HG02852 (cell line): ENCODE results near the gene PPM1F.
"Not testable (repeated sequence)": the region's sequence is repeated elsewhere in the genome, so short reads cannot be mapped to it uniquely, and the experiment has no call there.

Source experiments
- ATAC-seq: cut with Tn5 transposase; IDR thresholded peaks from one replicate; pipeline ENCODE4 v1.9.1; 2021; ENCODE audit warnings: mild to moderate bottlenecking, moderate library complexity; ENCODE audit not compliant: unreplicated experiment

Gene PPM1F

DNA sequence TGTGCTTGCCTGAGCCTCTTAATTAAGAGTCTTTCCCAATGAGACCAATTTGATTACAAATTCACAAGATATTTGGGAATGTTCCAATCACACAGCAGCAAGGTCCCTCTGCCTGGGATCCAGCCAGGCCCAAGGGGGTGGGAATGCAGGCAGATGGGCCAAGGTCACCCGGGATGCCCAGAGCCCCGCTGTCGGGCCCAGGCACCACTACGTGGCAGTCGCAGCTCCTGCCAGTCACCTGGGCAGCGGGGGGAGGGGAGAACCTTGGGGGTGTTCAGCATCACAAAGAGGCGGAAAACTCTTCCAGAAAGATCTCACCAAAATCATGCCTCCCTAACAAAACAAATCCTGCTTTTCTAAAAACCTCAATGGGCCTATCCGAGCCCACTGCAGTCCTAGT lies 30.9 kb downstream of the PPM1F start:
- ATAC-seq, result no peak

DNA sequence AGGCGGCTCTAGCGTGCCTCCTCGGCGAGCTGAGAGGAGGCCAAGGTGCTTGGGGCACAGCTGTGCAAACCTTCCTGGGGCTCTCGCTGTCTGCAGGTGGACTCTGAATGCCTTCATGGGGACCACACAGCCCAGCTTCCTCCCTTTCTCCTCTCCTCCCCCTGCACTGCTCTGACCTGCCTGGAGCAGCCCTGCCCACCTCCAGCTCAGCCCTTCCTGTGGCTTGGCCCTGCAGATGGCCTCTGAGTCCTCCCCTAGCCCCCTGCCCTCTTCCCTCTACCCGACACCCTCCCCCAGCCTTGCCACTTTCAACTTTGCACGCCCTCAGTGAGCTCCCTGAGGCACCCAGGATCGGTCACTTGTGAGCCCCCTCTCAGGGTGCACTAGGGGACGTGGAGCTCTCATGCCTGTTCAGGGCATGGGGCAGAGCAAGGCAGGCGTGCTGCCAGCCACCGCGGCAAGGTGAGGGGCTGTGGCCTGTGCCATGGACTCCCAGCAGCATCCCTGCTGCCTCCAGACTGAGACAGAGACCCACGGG lies 31.4 kb downstream of the PPM1F start:
- ATAC-seq, result no peak

DNA sequence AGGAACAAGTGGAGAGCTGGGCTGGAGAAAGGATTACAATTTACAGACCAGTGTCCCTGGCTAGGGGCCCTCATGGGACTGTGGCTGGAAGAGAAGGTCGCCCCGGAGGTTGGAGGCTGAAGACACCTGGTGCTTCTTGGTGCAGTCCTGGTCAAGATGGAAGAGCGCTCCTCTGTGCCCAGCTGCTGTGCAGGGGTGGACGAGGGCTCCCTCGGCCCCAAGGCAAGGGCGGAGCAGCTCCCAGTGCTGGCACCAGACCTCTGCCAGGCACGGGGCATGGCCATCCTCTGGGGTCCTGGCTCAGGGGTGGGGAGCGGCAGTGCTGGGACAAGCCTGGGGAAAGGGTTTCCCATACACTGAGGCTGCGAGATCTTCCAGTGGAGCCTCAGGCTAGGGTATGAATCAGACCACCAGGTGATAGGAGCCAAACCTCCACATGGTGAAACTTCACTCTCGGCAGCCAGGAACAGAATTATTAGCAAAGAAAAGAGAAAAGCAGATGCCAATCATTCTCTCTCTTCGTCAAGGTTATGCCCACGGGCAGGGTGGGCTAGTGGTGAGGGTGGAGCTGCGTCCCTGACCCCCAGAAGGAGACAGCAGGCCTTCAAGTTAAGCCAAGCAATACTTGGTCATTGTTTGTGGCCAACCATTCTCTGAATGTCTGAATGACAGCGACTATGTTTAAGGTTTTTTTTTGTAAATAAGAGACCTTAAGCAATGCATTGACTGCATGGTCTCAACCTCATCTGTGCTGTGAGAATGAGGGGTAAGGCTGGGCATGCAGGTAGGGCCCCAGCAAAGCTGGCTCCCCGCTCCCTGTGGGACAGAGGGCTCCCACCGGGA lies 32.1 kb downstream of the PPM1F start:
- ATAC-seq, result no peak

DNA sequence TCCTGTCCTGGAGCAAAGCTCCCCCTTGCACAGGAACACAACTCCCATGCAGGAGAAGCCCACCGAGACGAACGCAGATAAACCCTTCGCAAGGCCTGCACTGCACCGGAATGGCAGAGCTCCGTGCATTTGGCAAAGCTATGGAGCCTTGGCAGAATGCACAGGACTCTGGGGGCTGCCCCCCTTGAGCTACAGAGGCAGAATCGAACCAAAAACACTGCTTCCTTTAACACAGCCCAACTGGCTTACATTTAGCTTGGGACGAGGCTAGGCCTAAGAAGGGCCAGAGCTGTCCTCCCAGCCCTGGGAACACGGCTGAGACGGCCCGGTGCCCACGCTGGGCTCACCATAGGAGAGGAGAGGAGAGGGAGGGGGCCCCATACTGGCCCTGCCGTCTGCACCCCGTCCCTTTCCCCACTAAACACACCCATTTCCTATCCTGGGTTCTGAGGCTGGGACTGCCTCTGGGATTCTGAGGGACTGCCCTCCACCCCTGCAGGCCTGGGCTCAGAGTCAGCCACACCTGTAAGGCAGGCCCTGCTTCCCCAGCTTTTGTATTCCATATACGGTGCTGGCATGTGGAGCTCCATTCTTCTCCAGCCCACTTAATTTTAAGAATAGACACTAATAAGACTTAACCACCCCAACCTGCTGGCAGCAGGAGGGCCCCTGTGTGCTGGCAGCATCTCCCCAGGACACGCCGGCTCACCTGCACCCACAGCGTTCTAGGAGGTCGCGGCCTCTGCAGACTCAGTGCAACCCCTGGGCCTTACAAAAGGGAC lies 32.9 kb downstream of the PPM1F start:
- no peak for ATAC-seq

DNA sequence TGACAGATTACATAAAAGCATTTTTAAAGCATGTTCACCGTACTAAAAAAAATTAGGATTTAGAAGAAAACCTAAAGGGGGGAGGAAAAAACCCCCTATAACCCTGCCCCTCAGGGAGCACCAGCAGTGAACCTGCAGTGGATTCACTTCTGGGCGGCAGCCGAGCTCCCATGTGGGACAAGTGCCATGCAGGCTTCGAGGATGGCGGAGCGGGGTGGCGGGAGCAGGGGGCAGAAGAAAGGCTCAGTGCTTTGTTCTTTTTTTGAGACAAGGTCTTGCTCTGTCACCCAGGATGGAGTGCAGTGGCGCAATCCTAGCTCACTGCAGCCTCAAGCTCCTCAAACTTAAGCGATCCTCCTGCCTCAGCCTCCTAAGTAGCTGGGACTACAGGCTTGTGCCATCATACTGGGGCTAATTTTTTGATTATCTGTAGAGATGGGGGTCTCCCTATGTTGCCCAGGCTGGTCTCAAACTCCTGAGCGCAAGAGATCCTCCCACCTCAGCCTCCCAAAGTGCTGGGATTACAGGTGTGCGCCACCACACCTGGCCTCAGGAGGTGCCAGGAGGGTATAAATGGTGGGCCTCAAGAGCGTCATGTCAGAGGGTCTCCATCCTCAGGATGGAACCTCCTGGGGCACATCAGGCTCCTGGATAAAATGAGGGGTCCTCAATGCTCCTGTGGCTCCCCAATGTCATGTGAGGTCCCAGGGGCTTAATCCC lies 34.0 kb downstream of the PPM1F start:
- ATAC-seq, result no peak

DNA sequence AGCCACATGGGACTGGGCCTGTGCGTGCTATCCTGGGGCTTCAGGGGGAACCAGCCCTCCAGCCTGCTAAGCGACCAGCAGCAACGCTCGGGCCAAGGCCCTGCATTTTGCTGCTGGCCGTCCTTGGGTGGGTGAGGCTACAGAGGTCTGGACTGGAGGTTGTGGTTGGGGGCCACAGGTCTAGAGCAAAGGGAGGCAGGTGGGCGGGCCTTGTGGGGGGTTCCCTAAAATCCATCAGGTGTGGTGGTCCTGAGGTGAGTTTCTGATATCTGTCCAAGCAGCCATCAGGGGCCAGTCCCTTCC lies 34.7 kb downstream of the PPM1F start:
- ATAC-seq, result no peak

DNA sequence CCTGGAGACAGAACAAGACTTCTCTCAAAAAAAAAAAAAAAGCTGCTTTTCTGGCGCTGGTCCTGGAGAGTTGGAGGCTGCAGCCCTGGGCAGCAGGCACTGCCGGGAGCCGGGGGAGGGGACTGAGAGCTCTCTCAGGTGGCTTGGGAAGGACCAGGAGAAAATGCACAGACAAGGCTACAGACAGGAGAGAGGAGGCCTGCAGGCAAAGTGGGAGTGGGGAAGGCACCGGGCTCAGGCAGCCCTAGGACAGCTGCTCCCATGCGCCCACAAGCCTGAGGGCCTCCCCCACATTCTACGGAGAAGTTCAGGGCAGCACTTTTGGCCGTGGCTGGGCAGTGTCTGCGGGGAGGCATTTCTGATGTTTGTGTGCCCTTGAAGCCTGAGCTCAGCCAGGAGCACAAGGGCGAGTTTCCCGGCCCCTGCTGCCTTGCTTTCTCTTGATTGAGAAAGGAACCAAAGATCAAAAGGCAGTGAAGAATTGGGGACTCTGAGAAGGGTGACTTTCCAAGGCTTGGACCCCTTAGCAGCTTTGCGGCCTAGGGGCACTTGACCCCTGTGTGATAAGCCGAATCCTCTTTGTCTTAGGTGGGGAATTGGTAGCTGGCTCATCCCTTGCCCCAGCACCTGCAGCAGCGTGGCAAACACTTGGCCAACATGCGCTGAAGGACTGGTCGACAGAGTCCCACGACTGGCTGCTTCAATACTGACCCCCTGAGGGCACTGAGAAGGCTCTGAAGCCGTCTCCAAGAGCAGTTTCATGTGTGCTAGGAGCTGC lies 35.3 kb downstream of the PPM1F start:
- no peak for ATAC-seq

DNA sequence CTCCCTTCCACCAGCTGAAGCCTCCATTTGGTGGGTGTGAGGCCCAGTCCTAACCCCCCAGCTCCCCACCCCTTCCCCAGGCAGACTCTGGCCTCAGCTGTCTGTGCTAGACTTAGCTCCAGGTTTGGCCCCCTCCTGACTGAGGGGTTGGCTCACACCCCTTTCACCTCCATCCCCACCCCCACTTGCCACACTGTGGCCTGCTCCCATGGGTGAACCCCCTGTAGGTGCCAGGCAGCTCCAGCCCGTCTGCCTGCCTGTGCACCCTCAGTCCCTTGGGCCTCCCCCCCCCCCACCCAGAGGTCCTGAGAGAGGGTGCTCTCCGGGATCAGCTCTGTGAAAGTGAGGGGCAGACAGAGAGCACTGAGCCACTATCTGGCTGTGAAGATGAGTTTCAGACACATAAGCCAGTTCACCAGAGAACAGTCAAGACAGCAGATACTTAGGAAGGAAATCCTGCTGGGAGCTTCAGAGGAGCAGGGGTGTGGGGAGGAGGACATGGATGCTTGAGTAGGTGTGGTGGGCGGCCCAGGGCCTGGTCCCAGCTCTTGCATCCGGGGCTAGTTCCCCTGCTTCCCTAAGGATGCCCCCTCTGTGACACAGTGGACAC lies 36.2 kb downstream of the PPM1F start:
- no peak for ATAC-seq

DNA sequence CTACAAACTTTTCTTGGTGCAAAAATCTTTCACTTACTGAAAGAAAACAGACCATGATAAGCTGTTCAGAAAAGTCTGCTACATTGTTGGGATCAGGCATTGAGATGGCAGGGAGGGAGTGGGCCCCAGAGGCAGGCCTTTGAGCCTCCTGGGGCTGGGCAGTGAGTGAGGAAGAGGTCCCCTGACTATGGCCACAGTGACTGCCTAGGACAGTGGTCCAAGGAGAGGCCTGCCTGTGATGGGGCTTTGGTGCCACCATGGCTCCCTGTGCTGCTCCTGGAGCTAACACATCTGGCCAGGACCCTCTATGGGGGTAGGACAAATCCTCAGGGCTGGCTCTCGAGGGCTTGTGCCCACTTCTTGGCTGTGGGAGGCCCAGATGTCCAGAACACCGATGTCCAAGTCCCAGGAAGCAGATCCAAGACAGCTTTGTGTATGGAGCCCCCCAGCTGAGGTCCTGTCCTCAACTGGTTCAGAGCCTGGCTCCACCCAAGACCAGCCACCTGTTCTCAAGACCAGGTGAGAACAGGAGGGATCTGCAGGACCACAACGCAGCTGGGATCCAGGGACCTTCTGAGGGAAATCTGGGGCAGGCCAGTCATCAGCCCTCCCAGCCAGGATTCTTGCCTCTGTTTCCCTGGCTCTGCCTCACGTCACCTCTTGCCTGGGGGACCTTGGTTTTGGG lies 36.9 kb downstream of the PPM1F start:
- no peak for ATAC-seq

DNA sequence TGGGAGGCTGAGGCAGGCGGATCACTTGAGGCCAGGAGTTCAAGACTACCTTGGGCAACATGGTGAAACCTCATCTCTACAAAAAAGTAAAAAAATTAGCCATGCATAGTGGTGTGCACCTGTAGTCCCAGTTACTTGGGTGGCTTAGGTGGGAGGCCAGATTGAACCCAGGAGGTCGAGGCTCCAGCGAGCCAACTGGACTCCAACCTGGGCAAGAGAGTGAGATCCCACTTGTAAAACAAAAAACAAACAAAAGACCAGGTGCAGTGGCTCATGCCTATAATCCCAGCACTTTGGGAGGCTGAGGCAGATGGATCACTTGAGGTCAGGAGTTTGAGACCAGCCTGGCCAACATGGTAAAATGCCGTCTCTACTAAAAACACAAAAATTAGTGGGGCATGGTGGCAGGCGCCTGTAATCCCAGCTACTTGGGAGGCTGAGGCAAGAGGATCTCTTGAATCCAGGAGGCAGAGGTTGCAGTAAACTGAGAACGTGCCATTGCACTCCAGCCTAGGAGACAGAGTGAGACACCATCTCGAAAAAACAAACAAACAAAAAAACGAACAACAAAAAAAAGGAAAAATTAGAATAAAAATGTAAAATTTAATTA lies 38.5 kb downstream of the PPM1F start:
- not testable (repeated sequence) for ATAC-seq

DNA sequence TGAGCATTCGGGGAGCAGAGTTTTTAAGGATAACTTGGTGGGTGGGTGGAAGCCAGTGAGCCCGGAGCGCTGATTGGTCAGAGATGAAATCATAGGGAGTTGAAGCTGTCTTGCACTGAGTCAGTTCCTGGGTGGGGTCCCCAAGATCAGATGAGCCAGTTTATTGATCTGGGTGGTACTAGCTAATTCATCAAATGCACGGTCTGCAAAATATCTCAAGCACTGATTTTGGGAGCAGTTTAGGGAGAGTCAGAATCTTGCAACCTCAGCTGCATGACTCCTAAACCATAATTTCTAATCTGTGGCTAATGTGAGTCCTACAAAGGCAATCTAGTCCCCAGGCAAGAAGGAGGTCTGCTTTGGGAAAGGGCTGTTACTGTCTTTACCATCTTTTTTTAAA lies 42.3 kb downstream of the PPM1F start:
- ATAC-seq, result not testable (repeated sequence)

DNA sequence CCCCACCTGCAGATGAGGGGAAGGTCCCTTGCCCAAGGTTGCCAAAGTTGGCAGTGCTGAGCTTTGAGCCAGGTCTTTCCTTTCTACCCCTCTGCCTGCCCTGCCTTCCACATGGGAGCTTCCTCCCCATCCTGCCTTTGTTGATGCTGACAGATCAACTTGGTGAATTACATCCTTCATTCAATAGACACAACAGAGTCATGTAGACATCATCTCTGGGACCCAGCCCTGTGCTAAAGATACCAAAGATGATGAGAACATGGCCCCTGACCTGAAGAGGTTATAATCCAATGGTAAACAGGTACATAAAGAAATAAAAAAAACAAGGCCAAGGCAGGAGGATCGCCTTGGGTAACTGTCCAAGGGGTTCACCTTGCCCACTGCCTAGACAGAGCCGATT lies 42.8 kb downstream of the PPM1F start:
- ATAC-seq, result no peak

DNA sequence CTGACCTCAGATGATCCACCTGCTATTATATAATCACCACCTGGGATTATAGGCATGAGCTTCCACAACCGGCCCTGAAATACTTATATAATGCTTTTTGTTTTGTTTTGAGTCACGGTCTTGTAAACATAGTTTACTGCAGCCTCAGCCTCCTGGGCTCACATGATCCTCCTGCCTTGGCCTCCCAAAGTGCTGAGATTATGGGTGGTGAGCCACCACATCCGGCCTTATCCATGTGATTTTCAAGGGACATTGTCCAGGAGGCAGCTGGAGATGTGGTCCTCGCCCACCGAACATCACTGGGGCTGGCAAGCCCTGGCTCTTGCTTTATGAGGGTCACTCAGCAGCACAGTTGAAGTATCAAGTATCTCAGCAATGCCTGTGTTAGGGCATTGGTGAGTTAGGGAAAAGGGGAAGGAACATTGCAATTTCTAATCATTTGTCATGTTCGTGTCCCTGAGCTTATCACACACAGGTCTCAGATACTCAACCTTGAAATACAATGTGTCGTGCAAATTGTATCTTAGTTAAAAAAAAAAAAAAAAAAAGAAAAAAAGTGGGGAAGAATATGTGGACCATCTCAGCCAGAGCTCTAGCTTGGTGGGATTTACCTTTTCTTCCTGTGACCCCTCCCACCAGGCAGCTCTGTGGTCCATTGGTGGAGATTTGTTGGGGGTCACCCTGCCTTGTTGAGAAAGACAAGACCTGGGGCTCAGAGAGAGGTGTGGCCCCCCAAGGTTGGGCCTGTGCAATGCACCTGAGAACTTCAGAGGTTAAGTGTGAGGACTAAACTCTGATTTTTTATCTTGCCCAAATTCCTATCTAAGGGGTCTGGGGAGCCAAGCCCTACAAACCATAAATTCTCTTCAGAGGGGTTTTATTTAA lies 44.8 kb downstream of the PPM1F start:
- ATAC-seq, result no peak

DNA sequence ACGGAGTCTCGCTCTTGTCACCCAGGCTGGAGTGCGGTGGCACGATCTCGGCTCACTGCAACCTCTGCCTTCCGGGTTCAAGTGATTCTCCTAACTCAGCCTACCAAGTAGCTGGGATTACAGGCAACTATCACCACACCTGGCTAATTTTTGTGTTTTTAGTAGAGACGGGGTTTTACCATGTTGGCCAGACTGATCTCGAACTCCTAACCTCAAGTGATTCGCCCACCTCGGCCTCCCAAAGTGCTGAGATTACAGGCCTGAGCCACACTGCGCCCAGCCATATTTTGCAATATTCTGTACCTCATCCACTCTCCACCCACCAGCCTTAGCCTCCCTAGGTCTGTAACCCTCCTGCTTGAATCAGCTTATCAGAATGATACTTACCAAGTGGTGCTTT lies 47.4 kb downstream of the PPM1F start:
- ATAC-seq, result not testable (repeated sequence)

DNA sequence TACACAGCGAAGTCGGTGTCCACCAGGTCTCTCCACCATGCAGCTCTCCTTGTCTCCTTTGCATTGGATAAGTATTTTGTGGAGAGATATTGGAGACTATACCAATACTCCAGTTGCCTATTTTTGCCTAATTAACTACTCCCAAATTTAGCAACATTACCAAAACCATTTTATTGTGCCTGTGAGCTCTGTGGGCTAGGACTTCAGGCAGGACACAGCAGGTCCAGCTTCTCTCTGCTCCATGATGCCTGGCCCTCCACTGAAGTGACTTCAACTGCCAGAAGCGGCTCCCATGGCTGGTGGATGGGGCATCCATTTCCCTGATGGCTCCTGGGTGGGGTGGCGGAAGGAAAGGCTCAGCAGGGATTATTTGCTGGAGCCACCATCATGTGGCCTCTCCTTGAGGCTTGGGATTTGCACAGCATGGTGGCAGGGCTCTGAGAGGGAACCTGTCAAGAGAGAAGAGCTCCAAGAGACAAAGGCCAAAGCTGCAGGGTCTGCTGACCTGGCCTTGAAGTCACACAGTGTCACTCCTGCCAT lies 48.3 kb downstream of the PPM1F start:
- no peak for ATAC-seq

DNA sequence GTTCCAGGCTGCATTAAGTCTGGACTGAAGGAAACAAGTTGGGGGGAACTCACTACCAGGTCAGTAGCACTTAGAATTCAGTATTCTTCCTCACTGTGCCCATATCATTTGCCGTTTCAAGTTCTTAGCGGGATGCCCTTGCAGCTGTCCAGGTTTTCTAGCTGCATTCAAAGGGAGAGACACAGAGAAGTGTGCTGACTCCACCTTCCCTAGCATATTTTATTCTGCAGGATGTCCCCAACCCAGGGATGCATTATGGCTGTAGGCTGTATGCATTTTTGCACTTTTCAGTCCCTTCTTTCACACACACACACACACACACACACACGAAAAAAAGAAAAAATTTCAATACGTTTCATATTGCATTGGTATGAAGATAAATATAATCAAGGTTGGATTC lies 49.4 kb downstream of the PPM1F start:
- ATAC-seq, result no peak

DNA sequence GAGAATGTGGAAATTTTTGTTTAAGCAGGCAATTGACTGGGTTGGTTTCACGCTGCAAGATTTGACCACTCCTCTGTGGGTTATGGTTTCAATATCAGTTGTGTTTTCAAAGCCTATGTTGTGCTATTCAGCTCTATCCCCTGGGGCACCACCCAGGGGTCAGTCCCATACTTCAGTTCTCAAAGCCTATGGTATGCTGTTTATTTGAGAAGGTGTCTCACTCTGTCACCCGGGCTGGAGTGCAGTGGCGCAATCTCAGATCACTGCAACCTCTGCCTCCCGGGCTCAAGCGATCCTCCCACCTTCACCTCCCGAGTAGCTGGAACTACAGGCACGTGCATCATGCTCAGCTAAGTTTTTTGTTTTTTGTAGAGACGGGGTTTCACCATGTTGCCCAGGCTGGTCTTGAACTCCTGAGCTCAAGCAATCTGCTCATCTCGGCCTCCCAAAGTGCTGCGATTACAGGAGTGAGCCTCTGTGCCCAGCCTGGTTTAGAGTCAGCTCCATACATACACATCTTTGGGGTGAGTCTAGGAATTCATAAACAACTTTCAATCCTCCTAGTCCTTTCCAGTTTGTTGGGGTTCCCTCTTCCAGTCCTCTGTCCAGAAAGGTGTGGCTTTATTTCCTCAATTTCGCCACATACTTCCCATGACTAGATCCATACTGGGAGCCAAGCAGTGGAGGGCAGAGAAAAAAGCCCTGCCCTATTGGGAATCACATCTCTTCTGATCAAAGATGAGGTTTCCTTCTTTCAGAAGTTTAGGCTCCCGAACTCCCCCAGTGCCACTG lies 50.2 kb downstream of the PPM1F start:
- no peak for ATAC-seq
